NB4 (cell line): Measurements from ENCODE around the gene MYO16.

Experiments used
- DNase-seq: peaks from one replicate; pipeline ENCODE4 v3.0.0; 2010; ENCODE audit warnings: low read depth
- H3K4me3 ChIP-seq: one replicate; pipeline ENCODE4 v1.5.1; 2011; ENCODE audit warnings: mild to moderate bottlenecking, low read depth, low read length, moderate library complexity
- CTCF ChIP-seq: IDR thresholded peaks from one replicate; pipeline ENCODE4 v1.5.1; 2012; ENCODE audit warnings: low read depth, low read length
- MYC ChIP-seq: IDR thresholded peaks from 2 replicates; pipeline ENCODE4 v1.6.1; 2011; ENCODE audit warnings: low read depth, low read length
- POLR2A ChIP-seq: IDR thresholded peaks from 2 replicates; pipeline ENCODE4 v1.6.1; 2011; ENCODE audit warnings: mild to moderate bottlenecking; ENCODE audit not compliant: insufficient read length; ENCODE audit errors: extremely low read depth
- TF ChIP-seq, protein P1 (sequence below): IDR thresholded peaks from 2 replicates; pipeline ENCODE4 v1.6.1; 2011; ENCODE audit warnings: low read depth, low read length

Gene MYO16

GRCh38 chr13:108963846-108964600 lies 334.6 kb downstream of the MYO16 start:
- DNase-seq: no peak
- TF ChIP-seq, protein P1, sequence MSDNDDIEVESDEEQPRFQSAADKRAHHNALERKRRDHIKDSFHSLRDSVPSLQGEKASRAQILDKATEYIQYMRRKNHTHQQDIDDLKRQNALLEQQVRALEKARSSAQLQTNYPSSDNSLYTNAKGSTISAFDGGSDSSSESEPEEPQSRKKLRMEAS: no peak
- TF ChIP-seq MYC (no peak), POLR2A (no peak), CTCF (no peak)
- H3K4me3 ChIP-seq: no peak overlapping the region

DNA sequence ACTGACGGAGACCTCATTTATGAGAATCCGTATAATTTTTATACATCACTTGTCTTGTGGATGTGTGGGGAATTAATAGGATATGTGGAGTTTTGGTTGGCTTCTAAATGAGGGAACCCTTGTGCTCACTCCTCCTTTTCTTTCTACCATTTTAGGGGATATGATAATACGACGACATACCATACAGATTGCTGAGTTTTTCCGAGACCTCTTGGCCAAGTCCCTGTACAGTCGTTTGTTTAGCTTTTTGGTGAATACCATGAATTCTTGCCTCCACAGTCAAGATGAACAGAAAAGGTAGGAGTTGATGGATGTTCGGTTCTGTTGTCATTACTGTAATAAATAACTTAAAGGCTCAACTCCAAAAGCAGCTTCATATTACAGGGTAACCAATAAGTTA lies 335.2 kb downstream of the MYO16 start:
- DNase-seq: no peak
- TF ChIP-seq CTCF: no peak
- no peak for TF ChIP-seq MYC
- no peak for TF ChIP-seq POLR2A
- TF ChIP-seq, protein P1: no peak
- no peak overlapping the region for H3K4me3 ChIP-seq

GRCh38 chr13:108967371-108967770 lies 338.0 kb downstream of the MYO16 start:
- TF ChIP-seq CTCF: no peak
- no peak for TF ChIP-seq POLR2A
- no peak for TF ChIP-seq MYC
- TF ChIP-seq, protein P1: no peak
- DNase-seq: no peak
- no peak overlapping the region for H3K4me3 ChIP-seq

- no peak for DNase-seq
- no peak for TF ChIP-seq CTCF
- TF ChIP-seq, protein P1: no peak
- no peak for TF ChIP-seq MYC
- TF ChIP-seq POLR2A: no peak
Measured at GRCh38 chr13:108968566-108968965, 339.2 kb downstream of the MYO16 start.

DNA sequence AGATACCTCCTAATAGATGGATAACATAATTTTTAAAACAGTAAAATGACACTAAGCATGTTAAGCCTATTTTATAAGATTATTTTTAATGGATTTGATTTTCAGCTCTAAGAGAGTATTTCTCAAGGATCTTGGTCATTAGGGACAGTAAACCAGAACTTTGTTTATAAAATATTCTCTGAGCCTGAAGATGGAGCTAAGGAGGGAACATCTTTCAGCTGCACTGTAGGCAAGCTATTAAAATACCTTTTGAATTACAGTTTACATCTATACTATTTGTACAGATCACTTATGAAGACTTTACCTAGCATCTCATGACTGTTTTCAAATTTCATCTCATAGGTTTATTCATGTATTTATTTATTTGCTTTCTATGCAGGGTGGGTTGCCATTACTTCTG lies 345.3 kb downstream of the MYO16 start:
- TF ChIP-seq POLR2A: no peak
- H3K4me3 ChIP-seq: no peak overlapping the region
- no peak for DNase-seq

More at GRCh38 chr13:108968566-108968965, 339.2 kb downstream of the MYO16 start:
- H3K4me3 ChIP-seq: no peak overlapping the region

DNA sequence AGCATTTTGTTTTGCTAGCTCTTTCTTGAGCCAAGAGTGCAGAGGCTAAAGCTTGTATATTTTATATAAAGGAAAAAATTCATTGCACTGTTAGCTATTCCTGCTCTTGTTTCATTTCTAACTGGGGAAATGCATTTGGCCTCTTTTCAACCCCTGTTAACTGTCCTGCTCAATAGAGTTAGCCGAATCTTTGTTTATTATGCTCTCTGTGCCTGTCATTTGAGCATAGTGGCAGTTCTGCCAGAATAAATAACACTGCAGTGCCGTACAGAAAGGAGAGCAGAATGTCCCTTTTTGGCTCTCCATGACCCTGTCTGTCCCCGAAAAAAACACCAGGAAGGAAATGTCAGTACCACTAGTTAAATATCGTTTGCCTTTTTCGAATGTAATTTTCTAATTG lies 350.8 kb downstream of the MYO16 start:
- TF ChIP-seq CTCF (no peak), MYC (no peak), POLR2A (no peak)
- TF ChIP-seq, protein P1: no peak
- no peak for DNase-seq
- H3K4me3 ChIP-seq: no peak overlapping the region
